GM21390 (cell line): Measurements from ENCODE around the gene STH.
"Not testable (repeated sequence)": the region's sequence is repeated elsewhere in the genome, so short reads cannot be mapped to it uniquely, and the experiment has no call there.

Source experiments
- ATAC-seq: cut with Tn5 transposase; IDR thresholded peaks from one replicate; pipeline ENCODE4 v1.9.1; 2021; ENCODE audit not compliant: unreplicated experiment

The STH gene, protein sequence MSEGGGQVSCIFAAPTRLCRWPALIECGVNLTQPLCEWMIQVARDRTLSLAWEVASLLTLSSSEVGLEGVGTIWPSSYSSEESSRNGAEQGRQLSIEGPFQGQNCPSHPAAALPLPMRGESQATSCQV

DNA sequence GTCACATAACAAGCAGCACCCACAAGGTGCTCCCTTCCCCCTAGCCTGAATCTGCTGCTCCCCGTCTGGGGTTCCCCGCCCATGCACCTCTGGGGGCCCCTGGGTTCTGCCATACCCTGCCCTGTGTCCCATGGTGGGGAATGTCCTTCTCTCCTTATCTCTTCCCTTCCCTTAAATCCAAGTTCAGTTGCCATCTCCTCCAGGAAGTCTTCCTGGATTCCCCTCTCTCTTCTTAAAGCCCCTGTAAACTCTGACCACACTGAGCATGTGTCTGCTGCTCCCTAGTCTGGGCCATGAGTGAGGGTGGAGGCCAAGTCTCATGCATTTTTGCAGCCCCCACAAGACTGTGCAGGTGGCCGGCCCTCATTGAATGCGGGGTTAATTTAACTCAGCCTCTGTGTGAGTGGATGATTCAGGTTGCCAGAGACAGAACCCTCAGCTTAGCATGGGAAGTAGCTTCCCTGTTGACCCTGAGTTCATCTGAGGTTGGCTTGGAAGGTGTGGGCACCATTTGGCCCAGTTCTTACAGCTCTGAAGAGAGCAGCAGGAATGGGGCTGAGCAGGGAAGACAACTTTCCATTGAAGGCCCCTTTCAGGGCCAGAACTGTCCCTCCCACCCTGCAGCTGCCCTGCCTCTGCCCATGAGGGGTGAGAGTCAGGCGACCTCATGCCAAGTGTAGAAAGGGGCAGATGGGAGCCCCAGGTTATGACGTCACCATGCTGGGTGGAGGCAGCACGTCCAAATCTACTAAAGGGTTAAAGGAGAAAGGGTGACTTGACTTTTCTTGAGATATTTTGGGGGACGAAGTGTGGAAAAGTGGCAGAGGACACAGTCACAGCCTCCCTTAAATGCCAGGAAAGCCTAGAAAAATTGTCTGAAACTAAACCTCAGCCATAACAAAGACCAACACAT, at the start of gene STH:
Gene STH (plus strand): TSS at position 264 of the 913 bp plus-strand sequence. CDS start 30 bp downstream, at position 294.
- ATAC-seq: no peak

DNA sequence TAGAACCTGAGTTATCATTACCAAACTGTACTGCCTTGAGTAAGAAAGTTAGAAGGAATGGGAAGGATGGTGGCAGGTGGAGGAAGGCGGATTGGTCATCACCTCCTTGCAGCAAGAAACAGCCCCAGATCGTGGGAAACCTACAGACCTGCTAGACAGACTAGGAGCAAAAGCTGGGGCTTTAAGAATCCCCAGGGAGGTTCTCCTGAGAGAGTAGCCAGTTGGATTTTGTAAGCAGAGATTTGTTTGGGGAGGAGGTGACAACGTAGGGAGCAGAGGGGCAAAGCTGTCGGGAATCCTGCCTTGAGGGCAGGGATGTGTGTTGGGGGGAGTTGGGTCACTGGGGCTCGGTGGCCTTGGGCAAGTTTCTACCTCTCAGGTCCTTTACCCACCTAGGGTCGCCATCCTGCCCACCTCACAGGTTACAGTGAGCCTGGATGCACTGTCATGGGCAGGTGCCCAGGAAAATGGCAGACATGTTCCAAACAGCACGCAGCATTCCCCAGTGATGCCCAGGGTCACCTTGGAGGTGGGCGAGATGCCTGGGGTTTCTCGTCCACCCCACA, 49.2 kb upstream of the STH start:
- no peak for ATAC-seq

DNA sequence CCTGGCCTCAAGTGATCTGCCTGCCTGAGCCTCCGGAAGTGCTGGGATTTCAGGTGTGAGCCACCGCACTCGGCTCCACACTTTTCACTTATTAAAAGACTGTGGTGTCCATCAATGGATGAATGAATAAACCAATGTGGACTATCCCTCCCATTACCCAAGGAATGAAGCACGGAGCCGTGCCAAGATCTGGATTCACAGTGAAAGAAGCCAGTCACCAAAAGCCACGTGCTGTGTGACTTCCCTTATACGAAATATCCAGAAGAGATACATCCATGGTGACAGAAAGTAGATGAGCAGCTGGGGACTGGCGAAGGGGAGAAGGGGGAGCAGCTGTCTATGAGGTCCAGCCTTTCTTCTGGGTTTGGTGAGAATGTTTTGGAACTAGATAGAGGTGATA, 48.2 kb upstream of the STH start:
- ATAC-seq: no peak

DNA sequence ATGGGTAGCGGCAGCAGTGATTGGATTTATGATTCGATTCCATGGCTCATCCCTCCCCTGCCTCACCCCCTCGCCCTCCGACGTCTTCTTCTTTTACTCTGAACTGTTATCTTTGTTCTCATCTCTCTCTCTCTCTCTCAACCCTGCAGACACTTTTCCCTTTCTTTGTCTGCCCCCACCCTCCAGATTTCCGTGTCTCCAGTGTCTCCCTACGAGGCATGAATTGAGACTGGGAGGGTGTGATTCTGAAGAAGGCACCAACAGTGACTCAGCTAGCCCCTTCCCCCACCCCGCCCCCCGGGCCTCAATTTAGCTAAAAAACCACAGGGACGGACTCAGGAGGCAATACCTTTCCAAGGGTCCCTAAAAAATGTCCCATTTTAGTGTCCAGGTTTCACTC, 47.6 kb upstream of the STH start:
- ATAC-seq: no peak

GRCh38 chr17:45951941-45952340, 47.1 kb upstream of the STH start:
- no peak for ATAC-seq

DNA sequence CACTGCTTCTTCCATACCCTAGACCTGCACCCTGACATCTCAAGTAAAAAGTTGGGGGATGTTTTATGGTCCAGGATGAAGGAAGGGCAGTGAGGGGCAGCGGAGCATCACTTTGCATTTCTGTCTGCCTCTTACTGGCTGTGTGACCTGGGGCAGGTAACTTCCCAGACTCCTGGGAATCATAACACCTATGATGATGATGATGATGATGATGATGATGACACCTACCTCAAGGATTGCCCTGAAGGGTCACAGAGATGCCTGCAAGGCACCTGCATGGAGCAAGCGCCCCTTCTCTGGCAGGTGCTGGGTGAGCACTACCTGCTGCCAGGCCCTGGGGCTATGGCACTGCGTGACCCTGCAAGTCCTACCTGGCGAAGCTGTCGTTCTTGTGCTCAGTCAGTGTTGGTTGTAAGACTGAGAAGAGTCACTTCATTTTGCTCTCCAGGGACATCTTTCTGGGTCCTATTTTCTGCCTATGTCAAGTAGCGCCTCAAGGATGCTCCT, 46.2 kb upstream of the STH start:
- no peak for ATAC-seq

DNA sequence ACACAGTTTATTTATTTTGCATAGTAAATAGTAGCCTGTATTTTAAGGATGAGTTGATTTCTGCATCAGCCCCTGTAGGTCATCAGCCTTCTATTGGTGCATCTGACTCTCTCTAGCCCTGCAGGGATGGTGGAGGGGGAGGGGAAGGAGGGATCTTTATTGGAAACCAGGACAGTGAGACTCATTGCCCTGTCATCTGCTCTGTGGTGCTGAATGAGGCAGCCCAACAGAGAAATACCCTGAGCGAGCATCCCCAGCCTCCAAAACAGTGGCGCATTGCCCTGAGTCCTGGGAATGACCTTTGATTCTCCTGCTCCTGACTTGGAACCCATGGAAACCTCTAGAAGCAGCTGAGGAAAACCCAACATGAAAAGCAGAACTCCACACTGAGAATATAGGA, 45.5 kb upstream of the STH start:
- no peak for ATAC-seq

GRCh38 chr17:45954914-45955313, 44.1 kb upstream of the STH start:
- ATAC-seq: no peak

GRCh38 chr17:45955326-45955725, 43.7 kb upstream of the STH start:
- no peak for ATAC-seq

DNA sequence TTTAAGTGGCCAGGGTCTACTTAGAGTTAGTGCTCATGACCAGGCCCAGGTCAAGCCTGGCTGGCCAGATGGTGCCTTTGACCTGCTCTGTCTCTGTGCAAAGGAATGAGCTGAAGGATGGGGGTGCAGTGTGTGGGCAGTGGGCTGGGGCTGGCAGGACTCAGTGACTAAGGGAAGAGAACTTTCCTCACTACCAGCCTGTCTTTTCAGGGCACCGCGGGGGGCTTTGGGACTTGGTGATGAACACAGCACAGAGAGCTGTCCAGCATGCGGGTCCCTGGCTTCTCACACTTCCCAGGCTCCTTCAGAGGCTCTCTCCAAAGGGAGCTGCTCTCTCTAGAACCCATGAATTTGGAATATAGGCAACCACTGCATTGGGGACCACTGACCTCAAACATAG, 43.0 kb upstream of the STH start:
- ATAC-seq: no peak

DNA sequence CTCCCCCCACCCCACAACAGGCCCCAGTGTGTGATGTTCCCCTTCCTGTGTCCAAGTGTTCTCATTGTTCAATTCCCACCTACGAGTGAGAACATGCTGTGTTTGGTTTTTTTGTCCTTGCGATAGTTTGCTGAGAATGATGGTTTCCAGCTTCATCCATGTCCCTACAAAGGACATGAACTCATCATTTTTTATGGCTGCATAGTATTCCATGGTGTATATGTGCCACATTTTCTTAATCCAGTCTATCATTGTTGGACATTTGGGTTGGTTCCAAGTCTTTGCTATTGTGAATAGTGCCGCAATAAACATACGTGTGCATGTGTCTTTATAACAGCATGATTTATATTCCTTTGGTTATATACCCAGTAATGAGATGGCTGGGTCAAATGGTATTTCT, 42.3 kb upstream of the STH start:
- ATAC-seq: not testable (repeated sequence)

DNA sequence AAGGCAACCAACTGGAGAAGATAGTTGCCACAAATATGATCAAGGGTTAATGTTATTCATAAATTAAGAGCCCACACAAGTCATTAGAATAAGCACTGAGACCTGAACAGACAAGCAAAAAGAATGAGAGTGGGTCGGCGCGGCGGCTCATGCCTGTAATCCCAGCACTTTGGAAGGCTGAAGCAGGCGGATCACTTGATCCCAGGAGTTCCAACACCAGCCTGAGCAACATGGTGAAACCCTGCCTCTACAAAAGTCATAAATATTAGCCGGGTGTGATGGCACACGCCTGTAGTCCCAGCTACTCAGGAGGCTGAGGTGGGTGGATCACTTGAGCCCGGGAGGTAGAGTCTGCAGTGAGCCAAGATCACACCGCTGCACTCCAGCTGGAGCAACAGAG, 40.7 kb upstream of the STH start:
- ATAC-seq: no peak

GRCh38 chr17:45958994-45959665, 39.9 kb upstream of the STH start:
- no peak for ATAC-seq

GRCh38 chr17:45960311-45960710, 38.7 kb upstream of the STH start:
- ATAC-seq: no peak

- ATAC-seq: no peak
Observed at GRCh38 chr17:45961206-45961605, 37.8 kb upstream of the STH start.

DNA sequence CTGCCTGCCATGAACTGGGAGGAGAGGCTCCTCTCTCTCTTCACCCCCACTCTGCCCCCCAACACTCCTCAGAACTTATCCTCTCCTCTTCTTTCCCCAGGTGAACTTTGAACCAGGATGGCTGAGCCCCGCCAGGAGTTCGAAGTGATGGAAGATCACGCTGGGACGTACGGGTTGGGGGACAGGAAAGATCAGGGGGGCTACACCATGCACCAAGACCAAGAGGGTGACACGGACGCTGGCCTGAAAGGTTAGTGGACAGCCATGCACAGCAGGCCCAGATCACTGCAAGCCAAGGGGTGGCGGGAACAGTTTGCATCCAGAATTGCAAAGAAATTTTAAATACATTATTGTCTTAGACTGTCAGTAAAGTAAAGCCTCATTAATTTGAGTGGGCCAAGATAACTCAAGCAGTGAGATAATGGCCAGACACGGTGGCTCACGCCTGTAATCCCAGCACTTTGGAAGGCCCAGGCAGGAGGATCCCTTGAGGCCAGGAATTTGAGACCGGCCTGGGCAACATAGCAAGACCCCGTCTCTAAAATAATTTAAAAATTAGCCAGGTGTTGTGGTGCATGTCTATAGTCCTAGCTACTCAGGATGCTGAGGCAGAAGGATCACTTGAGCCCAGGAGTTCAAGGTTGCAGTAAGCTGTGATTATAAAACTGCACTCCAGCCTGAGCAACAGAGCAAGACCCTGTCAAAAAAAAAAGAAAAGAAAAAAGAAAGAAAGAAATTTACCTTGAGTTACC, 36.7 kb upstream of the STH start:
- ATAC-seq: no peak

DNA sequence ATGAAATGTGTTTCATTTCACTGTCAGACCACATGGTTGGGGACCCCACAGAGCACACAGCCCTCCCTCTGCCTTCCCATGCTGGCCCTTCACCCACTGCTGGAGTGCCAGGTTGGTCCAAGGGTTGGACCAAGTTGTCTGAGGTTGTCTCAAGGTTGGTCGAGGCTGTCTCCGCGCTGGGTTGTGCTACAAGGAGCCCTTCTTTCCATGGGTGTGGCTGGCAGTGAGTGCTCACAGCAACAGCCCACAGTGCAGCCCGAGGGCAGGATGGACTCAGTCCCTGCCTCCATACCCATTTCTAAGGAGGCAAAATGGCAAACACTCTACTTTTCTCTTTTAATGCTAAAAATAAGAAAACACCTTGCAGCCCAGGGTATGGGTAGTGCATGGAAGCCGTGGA, 35.8 kb upstream of the STH start:
- no peak for ATAC-seq

DNA sequence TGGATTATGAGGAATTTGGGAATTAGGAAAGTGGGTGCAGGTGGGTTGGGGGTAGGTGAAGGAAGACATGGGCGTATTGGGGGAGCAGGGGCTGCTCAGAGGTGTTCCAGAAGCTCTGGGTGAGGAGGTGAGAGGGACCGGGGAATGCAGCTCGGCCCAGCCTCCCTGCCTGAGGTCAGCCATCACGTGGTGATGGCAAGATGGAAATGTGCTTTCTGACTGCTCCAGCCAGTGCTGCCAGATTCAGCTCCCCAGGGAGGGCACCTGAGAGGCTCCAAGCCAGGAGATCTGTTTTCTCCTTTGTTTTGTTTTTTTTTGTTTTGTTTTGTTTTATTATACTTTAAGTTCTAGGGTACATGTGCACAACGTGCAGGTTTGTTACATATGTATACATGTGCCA, 35.2 kb upstream of the STH start:
- no peak for ATAC-seq

DNA sequence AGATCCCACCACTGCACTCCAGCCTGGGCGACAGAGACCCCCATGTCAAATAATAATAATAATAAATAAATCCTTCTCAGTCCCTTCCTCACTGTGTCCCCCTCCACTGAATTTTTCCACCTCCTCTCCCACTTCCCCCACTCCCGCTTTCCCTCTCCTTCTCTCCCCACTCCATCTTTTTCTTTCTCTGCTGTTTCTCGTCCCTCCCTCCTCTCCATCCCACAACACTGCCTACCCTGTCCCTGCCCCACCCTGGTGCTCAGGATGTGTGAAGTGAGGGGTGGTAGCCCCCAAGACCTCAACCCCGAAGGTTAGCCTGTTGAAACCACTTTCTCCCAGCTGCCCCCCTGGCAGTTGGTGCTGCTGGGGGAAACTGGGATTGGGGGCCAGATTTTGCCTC, 34.4 kb upstream of the STH start:
- ATAC-seq: no peak

DNA sequence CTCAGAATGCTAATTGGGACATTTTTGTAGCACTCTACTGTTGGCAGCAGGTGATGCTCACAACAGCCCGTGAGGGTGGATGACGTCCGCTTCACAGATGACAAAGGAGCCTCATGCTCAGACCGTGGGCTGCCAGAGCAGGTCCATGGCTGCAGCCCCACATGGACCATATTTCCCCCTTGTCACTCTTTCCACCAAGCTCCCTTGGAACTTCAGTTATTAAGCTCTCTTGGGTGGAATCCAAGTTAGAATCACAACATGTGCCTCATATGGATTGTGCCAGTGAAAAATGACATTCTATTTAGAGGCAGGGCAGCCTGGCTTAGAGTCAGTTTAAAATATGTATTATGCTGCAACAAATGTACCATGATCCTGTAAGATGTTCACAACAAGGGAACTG, 33.2 kb upstream of the STH start:
- ATAC-seq: no peak
